OCI-LY1 (cell line): ENCODE results near the gene DPP6.

Experiments used
- EZH2 ChIP-seq: fragments of 200-600 bp; sonication (generic), shearing (Covaris generic); IDR thresholded peaks from 2 replicates; pipeline ENCODE4 v1.8.0; 2017; ENCODE audit warnings: borderline replicate concordance, mixed run types, mild to moderate bottlenecking, antibody characterized with exemption, low read length, moderate library complexity, mixed read lengths
- TF ChIP-seq, protein P1 (sequence below): fragments of 200-600 bp; sonication (generic), shearing (Covaris generic); IDR thresholded peaks from 2 replicates; pipeline ENCODE4 v1.5.1; 2017; ENCODE audit warnings: mild to moderate bottlenecking, antibody characterized with exemption, low read length, moderate library complexity, mixed read lengths

DNA sequence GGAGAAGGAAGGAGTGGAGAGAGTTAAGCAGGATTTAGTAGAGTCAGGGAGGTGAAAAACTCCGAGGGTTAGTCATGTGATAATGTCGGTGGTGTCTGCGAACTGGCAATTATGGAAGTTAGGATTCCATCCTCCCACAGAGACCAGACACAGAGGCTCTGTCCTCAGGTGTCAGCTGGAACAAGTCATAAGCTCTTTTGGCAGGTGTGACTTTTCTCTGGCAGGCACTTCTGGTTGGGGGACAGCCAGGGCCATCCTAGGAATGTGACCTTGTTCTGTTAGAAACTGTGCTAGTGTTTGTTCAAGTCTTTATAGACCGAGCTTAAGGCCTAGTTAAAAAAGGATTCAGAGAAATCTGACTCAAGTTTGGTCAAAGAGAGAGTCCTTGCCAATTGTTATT is 371.0 kb downstream of the DPP6 start:
- TF ChIP-seq, protein P1, sequence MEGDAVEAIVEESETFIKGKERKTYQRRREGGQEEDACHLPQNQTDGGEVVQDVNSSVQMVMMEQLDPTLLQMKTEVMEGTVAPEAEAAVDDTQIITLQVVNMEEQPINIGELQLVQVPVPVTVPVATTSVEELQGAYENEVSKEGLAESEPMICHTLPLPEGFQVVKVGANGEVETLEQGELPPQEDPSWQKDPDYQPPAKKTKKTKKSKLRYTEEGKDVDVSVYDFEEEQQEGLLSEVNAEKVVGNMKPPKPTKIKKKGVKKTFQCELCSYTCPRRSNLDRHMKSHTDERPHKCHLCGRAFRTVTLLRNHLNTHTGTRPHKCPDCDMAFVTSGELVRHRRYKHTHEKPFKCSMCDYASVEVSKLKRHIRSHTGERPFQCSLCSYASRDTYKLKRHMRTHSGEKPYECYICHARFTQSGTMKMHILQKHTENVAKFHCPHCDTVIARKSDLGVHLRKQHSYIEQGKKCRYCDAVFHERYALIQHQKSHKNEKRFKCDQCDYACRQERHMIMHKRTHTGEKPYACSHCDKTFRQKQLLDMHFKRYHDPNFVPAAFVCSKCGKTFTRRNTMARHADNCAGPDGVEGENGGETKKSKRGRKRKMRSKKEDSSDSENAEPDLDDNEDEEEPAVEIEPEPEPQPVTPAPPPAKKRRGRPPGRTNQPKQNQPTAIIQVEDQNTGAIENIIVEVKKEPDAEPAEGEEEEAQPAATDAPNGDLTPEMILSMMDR = no peak
- TF ChIP-seq EZH2 = no peak
